Mucosa of gallbladder (tissue), 1 donor: Measurements from ENCODE around the gene MANSC4. TPM values are rescaled to one million over a fixed set of nuclear protein-coding genes. Genes with fewer than 3 reads are reported as not detected.
"Not testable (repeated sequence)": the region's sequence is repeated elsewhere in the genome, so short reads cannot be mapped to it uniquely, and the experiment has no call there.

Source experiments
- DNase-seq: peaks from one replicate; pipeline ENCODE4 v3.0.0-alpha.2; 2020; ENCODE audit warnings: low spot score
- total RNA-seq: library from RNA; stranded (reverse); gene quantifications from one replicate; pipeline ENCODE4 v1.2.1, GENCODE V29; 2021
- donor health status: DM: no; HTN: no; CAD: no.

MANSC4 gene
- total RNA-seq, 1 donor from 2014 or later, result not detected

- no peak for DNase-seq
Observed at GRCh38 chr12:27754795-27755194, 25.2 kb downstream of the MANSC4 start.

GRCh38 chr12:27751386-27752047 lies 28.5 kb downstream of the MANSC4 start:
- peak; percentile 72 for DNase-seq

- no peak for DNase-seq
Observed at GRCh38 chr12:27747111-27747820, 32.8 kb downstream of the MANSC4 start.

GRCh38 chr12:27745734-27746133 lies 34.3 kb downstream of the MANSC4 start:
- not testable (repeated sequence) for DNase-seq

GRCh38 chr12:27743601-27744000 lies 36.4 kb downstream of the MANSC4 start:
- no peak for DNase-seq

- DNase-seq, result not testable (repeated sequence)
Observed at GRCh38 chr12:27734321-27734720, 45.7 kb downstream of the MANSC4 start.

- DNase-seq, result no peak
Observed at GRCh38 chr12:27733791-27734190, 46.2 kb downstream of the MANSC4 start.

- no peak for DNase-seq
Observed at GRCh38 chr12:27733052-27733656, 46.9 kb downstream of the MANSC4 start.

GRCh38 chr12:27732281-27732680 lies 47.8 kb downstream of the MANSC4 start:
- no peak for DNase-seq

- no peak for DNase-seq
Observed at GRCh38 chr12:27730097-27730588, 49.9 kb downstream of the MANSC4 start.

- DNase-seq, result no peak
Observed at GRCh38 chr12:27723212-27723611, 56.8 kb downstream of the MANSC4 start.

Other genes with a start within 250 kb of the MANSC4 start
- 0.95 TPM for gene REP15, start 83.8 kb downstream of the MANSC4 start, total RNA-seq
- gene MRPS35, start 69.4 kb downstream of the MANSC4 start, total RNA-seq, result 39.9 TPM
- 37.2 TPM for gene KLHL42, start within 50 bp of the MANSC4 start, total RNA-seq
- gene PTHLH, start 192.5 kb upstream of the MANSC4 start, total RNA-seq, result 103 TPM